Body of pancreas (tissue), 4 donors: Measurements from ENCODE around the gene CEP44. TPM values are rescaled to one million over a fixed set of nuclear protein-coding genes. Genes with fewer than 3 reads are reported as not detected.

Experiments
- ATAC-seq: fragments of 150-250 bp; one replicate; pipeline ENCODE4 v1.9.1; 2016
- DNase-seq, 4 donors: peaks; one replicate each; pipeline ENCODE4 v3.0.0-alpha.2; 2019
- H3K27ac ChIP-seq, 4 donors: fragments of 200-600 bp; sonication (generic); 1 replicate in 3 of 4; 2 replicates in 1 of 4; pipeline versions ENCODE4 v1.5.1 to v1.6.1; 2016 to 2019; ENCODE audit warnings: mild to moderate bottlenecking in 1 of 4, mixed read lengths in 1 of 4, moderate library complexity in 1 of 4
- H3K27me3 ChIP-seq, 2 donors: fragments of 200-600 bp; sonication (generic); one replicate each; pipeline ENCODE4 v1.6.0; 2016; ENCODE audit warnings: mild to moderate bottlenecking in 1 of 2
- H3K36me3 ChIP-seq, 2 donors: fragments of 200-600 bp; sonication (generic); replicated peaks in 1 of 2; 2 replicates each; pipeline ENCODE4 v1.5.1; 2016; ENCODE audit warnings: low read depth in 2 of 2; ENCODE audit not compliant: insufficient read depth in 1 of 2
- H3K4me1 ChIP-seq: fragments of 200-600 bp; sonication (generic); one replicate; pipeline ENCODE4 v1.6.0; 2016
- H3K4me3 ChIP-seq, 2 donors: fragments of 200-600 bp; sonication (generic); 1 replicate in 1 of 2; 2 replicates in 1 of 2; pipeline ENCODE4 v1.5.1; 2016 to 2019
- H3K9me3 ChIP-seq, 3 donors: fragments of 200-600 bp; sonication (generic); 1 replicate in 2 of 3; 2 replicates in 1 of 3; pipeline ENCODE4 v1.5.1; 2016
- POLR2A ChIP-seq, 3 donors: fragments of 450-650 bp; IDR thresholded peaks; one replicate each; pipeline ENCODE4 v1.6.1; 2016; ENCODE audit warnings: antibody characterized with exemption in 3 of 3, mild to moderate bottlenecking in 2 of 3
- WGBS, 2 donors: methylation state at CpG; one replicate each; pipeline ENCODE4 v1.1.5; 2017; 5-methylcytosine and 5-hydroxymethylcytosine counted together
- intact Hi-C: fragments of 100-400 bp; cut with DNase I; formaldehyde crosslinking; loops from one replicate; pipeline ENCODE4 v1.15.1; 2023
- total RNA-seq, 2 donors: library from RNA; depleted of rRNA; stranded (reverse); fragments of >200 nt; gene quantifications; one replicate each; pipeline ENCODE4 v1.1.0, GENCODE V29; 2016
- TF ChIP-seq, protein P1 (sequence below), 7 experiments: fragments of 450-650 bp in 4 of 7; fragments of 200-600 bp in 3 of 7; sonication (generic) in 3 of 7; IDR thresholded peaks; one replicate each; pipeline ENCODE4 v1.5.1; 2016 to 2019; ENCODE audit warnings: antibody characterized with exemption in 7 of 7

Gene CEP44
- total RNA-seq, 2 donors from 2014 or later = 13.2 to 27.5 TPM

DNA sequence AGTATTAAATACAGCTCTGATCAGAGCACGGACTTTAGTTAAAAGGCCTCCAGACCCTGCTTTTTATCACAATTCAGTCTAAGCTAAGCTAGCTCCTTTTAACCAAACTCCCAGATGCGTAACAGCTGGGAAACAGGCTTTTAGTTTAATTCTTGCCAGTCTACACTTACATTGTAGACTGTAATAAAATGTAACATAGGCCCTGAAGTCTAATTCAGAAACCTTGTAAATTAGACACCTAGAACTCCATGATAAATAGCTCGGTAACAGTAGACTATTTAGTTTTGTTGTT lies 20.3 kb upstream of the CEP44 start:
- ATAC-seq = no peak
- no peak overlapping the region for H3K27ac ChIP-seq
- TF ChIP-seq, protein P1, sequence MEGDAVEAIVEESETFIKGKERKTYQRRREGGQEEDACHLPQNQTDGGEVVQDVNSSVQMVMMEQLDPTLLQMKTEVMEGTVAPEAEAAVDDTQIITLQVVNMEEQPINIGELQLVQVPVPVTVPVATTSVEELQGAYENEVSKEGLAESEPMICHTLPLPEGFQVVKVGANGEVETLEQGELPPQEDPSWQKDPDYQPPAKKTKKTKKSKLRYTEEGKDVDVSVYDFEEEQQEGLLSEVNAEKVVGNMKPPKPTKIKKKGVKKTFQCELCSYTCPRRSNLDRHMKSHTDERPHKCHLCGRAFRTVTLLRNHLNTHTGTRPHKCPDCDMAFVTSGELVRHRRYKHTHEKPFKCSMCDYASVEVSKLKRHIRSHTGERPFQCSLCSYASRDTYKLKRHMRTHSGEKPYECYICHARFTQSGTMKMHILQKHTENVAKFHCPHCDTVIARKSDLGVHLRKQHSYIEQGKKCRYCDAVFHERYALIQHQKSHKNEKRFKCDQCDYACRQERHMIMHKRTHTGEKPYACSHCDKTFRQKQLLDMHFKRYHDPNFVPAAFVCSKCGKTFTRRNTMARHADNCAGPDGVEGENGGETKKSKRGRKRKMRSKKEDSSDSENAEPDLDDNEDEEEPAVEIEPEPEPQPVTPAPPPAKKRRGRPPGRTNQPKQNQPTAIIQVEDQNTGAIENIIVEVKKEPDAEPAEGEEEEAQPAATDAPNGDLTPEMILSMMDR (IDR thresholded peaks at IDR 0.05) = no peak
- TF ChIP-seq POLR2A (IDR thresholded peaks at IDR 0.05) = no peak
- intact Hi-C loops = no loop called here
- H3K4me1 ChIP-seq = peaks cover 15% of the 10 kb centered on the region
- H3K4me3 ChIP-seq = no peak overlapping the region
- no peak for DNase-seq
- H3K9me3 ChIP-seq = no peaks in the 10 kb centered on the region
- no peaks in the 10 kb centered on the region for H3K36me3 ChIP-seq
- H3K27me3 ChIP-seq = no peaks in the 10 kb centered on the region
- 84 to 85% methylated on average over 3 of the region's 3 CpGs for WGBS, 2 donors

DNA sequence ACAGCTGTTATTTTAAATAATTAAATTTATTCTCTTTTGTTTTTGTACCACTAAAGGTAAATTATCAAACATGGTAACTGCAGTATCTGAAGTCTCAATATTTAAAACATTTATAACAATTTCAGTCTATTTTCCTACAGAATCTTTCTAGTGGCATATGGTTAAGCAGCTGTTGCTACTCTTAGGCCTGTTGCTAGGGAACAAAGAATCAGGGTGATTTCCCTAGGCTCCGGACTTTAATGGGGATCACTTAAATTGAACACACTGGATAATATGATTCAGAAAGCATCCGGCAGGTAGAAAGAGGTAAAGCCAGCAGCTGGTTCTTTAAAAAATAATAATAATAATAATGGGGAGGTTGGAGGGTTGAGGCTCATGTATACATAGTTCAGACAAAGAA lies 17.8 kb upstream of the CEP44 start:
- ATAC-seq = peak; percentile 38
- Histone ChIP-seq H3K27me3 (no peaks in the 10 kb centered on the region), H3K36me3 (no peaks in the 10 kb centered on the region), H3K4me1 (peaks cover 4% of the 10 kb centered on the region), H3K9me3 (no peaks in the 10 kb centered on the region), H3K27ac (no peak overlapping the region), H3K4me3 (no peak overlapping the region)
- TF ChIP-seq, protein P1 (IDR thresholded peaks at IDR 0.05) = no peak
- no peak for TF ChIP-seq POLR2A (IDR thresholded peaks at IDR 0.05)
- intact Hi-C loops = no loop called here
- DNase-seq = no peak
- WGBS, 2 donors = 67 to 68% methylated on average over 2 of the region's 2 CpGs

DNA sequence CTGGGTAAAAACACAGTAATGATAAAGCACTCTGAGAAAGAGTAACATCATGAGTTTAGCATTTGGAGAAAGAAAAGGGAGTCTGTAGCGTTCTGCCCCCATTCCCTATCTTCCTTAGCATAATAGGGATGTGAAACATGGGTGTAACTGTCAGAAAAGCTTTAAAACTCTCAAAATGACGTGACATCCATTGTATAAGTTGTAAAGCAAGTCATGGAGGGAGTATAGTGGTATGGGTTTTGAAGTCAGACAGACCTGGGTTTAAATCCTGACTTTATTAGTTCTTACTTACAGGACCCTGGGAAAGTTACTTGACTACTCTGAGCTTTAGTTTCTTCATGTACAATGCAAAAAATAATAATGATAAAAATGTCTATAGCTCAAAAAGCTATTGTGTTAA lies 17.3 kb upstream of the CEP44 start:
- H3K4me1 ChIP-seq = peaks cover 4% of the 10 kb centered on the region
- DNase-seq = no peak
- no peak overlapping the region for H3K27ac ChIP-seq
- intact Hi-C loops = no loop called here
- TF ChIP-seq, protein P1 (IDR thresholded peaks at IDR 0.05) = no peak
- TF ChIP-seq POLR2A (IDR thresholded peaks at IDR 0.05) = no peak
- H3K9me3 ChIP-seq = no peaks in the 10 kb centered on the region
- no peaks in the 10 kb centered on the region for H3K36me3 ChIP-seq
- no peaks in the 10 kb centered on the region for H3K27me3 ChIP-seq
- 53 to 62% methylated on average over 2 of the region's 2 CpGs for WGBS, 2 donors
- H3K4me3 ChIP-seq = no peak overlapping the region
- no peak for ATAC-seq

DNA sequence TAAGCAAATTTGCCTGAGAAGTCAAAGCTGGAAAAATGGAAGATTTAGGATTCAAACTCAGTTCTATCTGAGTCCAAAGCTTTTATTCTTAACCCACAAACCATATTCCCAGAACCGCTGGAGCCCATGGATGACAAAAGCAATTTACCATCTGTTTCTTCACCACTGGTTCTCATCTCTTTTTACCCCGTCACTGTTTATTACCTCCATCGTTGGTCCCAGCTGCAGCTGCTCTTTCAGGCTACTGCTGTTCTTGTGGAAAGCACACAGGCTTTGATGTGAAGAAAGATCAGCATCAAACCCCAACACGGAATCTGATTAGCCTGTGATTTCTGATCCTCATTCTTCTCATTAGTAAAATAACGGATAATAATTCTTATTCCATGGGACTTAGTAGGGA lies 9.8 kb upstream of the CEP44 start:
- DNase-seq (no peak), ATAC-seq (no peak)
- no peaks in the 10 kb centered on the region for H3K4me1 ChIP-seq
- H3K27me3 ChIP-seq = no peaks in the 10 kb centered on the region
- H3K4me3 ChIP-seq = no peak overlapping the region
- TF ChIP-seq POLR2A (IDR thresholded peaks at IDR 0.05) = no peak
- TF ChIP-seq, protein P1 (IDR thresholded peaks at IDR 0.05) = no peak
- no peaks in the 10 kb centered on the region for H3K36me3 ChIP-seq
- WGBS, 2 donors = 83% methylated on average over 5 of the region's 5 CpGs
- intact Hi-C loops = no loop called here
- H3K27ac ChIP-seq = no peak overlapping the region
- H3K9me3 ChIP-seq = no peaks in the 10 kb centered on the region

DNA sequence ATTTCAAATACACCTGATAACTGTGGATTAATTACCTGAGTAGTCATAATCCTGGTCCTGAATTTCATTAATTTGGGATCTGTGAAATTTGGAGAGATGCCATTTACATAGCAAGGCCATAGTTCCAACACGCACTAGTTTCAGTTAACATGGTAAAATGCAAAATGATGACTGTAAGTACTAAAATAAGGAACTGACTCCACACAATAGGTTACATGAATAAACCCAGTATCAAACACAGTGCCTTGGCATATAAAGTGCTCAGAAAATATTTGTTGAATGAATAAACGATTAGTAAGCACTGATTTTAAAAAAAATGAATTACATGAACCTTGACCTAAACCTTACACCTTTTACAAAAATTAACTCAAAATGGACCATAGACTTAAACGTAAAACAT lies 9.3 kb upstream of the CEP44 start:
- no peak for DNase-seq
- H3K9me3 ChIP-seq = no peaks in the 10 kb centered on the region
- ATAC-seq = no peak
- TF ChIP-seq, protein P1 (IDR thresholded peaks at IDR 0.05) = no peak
- no peak for TF ChIP-seq POLR2A (IDR thresholded peaks at IDR 0.05)
- intact Hi-C loops = no loop called here
- no peaks in the 10 kb centered on the region for H3K27me3 ChIP-seq
- H3K36me3 ChIP-seq = no peaks in the 10 kb centered on the region
- WGBS, 2 donors = 72 to 77% methylated on average over 3 of the region's 3 CpGs
- no peak overlapping the region for H3K4me3 ChIP-seq
- no peak overlapping the region for H3K27ac ChIP-seq
- H3K4me1 ChIP-seq = no peaks in the 10 kb centered on the region
